ENCODE measurements around the gene RPE65. TPM values are rescaled to one million over a fixed set of nuclear protein-coding genes. Genes with fewer than 3 reads are reported as not detected.
A peak's percentile ranks its signal among the peaks of the same experiment; 100 is the strongest.

The RPE65 gene
- not detected for total RNA-seq (2021; fragmentation: NEBNext Ultra II Directional; extraction: Animal tissue kit (Norgen Biotek cat#: 25700))
- long read RNA-seq = 0 reads

DNA sequence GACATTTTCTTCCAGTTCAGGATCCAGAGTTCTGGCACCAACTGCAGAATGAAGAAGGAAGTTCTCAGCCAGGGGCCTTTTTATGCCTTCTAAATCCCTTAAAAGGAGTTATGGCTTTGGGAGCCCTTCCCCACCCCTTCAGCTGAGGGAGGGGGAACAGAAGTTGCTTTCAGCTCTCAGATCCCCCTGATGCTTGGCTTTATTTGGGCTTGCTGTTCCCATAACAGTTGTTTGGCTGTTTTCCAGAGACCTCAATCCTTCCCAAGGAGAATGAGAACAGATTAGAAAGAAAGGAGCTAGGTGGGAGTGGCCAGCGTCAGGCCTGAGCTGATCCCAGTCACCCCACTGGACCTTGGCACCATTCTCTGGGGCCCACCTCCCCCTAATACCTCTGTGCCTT, at the start of gene RPE65:
RPE65 (minus strand) TSS at position 54 of the 400 bp plus-strand sequence; CDS start at position 5, 49 bp downstream.
- H3K27me3 Mint-ChIP-seq (ENCODE audit: insufficient read depth) = peaks cover 10% of the 10 kb centered on the region
- TF ChIP-seq CTCF (IDR thresholded peaks at IDR 0.05) = no peak
- no peak within 1 kb of the TSS for H3K27ac Mint-ChIP-seq
- no peak for DNase-seq
- H3K4me3 Mint-ChIP-seq = no peak within 1 kb of the TSS
- no peaks in the 10 kb centered on the region for H3K36me3 Mint-ChIP-seq (ENCODE audit: low read depth)
- H3K4me1 Mint-ChIP-seq (ENCODE audit: low read depth) = peaks cover 16% of the 10 kb centered on the region
- H3K9me3 Mint-ChIP-seq = no peaks in the 10 kb centered on the region

GRCh38 chr1:68497358-68497698, 47.6 kb upstream of the RPE65 start:
- Mint-ChIP-seq H3K4me3 (peak overlapping the region; percentile 98), H3K27ac (peak overlapping the region; percentile 89), H3K27me3 (ENCODE audit: insufficient read depth) (peaks cover 5% of the 10 kb centered on the region; the same call in 1 of the 2 replicates), H3K36me3 (ENCODE audit: low read depth) (peaks cover 5% of the 10 kb centered on the region; the same call in 1 of the 2 replicates), H3K9me3 (no peaks in the 10 kb centered on the region), H3K4me1 (ENCODE audit: low read depth) (peaks cover 38% of the 10 kb centered on the region)
- no peak for TF ChIP-seq CTCF (IDR thresholded peaks at IDR 0.05)
- no peak for DNase-seq

- TF ChIP-seq CTCF (IDR thresholded peaks at IDR 0.05) = peak; percentile 17; the same call in 1 of the 2 replicates
- peak; percentile 94 for DNase-seq
- Mint-ChIP-seq H3K27ac (peak within 1 kb of the TSS; percentile 89), H3K27me3 (ENCODE audit: insufficient read depth) (peaks cover 5% of the 10 kb centered on the region; the same call in 1 of the 2 replicates), H3K4me1 (ENCODE audit: low read depth) (peaks cover 39% of the 10 kb centered on the region), H3K4me3 (peak within 1 kb of the TSS; percentile 98), H3K9me3 (no peaks in the 10 kb centered on the region), H3K36me3 (ENCODE audit: low read depth) (peaks cover 5% of the 10 kb centered on the region; the same call in 1 of the 2 replicates)
These were observed 47.1 kb upstream of the RPE65 start, which contains the start of gene DEPDC1 for GRCh38 chr1:68496680-68497357. TSS of gene DEPDC1 (minus strand) at chr1:68497082. CDS start at chr1:68496999, 83 bp downstream.

DNA sequence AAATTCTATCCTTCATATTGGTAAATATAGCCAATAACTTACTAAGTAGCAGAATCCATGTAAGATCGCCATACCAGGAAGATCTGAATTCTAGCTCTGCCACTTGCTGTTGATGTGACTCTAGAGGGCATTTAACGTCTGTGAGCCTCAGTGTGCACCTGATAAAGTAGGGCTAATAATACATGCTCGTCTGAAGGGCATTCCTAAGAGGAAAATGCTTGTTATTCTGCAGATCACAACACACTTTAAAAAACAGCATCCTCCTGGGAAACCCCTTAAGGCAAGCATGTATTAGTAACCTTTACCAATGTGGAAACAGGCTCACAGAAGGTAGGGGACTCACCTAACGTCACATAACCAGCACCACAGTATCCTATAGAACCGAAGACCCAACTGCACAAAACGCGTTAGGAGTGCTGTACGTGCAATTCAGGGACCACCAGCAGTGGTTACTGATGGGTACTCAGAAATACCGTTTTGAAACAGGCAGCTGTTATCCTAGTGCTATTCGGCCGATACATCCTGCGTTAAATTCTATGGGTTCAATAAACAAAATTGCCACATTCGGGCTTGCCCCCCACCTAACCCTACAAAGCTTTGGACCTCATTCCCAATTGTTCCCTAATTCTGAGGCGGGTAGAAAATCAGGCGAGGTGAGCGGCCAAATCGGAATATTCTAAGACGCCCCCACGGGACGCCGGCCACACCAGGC, 46.4 kb upstream of the RPE65 start:
- Mint-ChIP-seq H3K9me3 (no peaks in the 10 kb centered on the region), H3K4me1 (ENCODE audit: low read depth) (peaks cover 39% of the 10 kb centered on the region), H3K27ac (peak overlapping the region; percentile 89), H3K27me3 (ENCODE audit: insufficient read depth) (peaks cover 5% of the 10 kb centered on the region; the same call in 1 of the 2 replicates), H3K36me3 (ENCODE audit: low read depth) (peaks cover 9% of the 10 kb centered on the region), H3K4me3 (peak overlapping the region; percentile 98)
- TF ChIP-seq CTCF (IDR thresholded peaks at IDR 0.05) = no peak
- no peak for DNase-seq

GRCh38 chr1:68495532-68495931, 45.8 kb upstream of the RPE65 start:
- peaks cover 5% of the 10 kb centered on the region; the same call in 1 of the 2 replicates for H3K27me3 Mint-ChIP-seq (ENCODE audit: insufficient read depth)
- H3K9me3 Mint-ChIP-seq = no peaks in the 10 kb centered on the region
- H3K36me3 Mint-ChIP-seq (ENCODE audit: low read depth) = peaks cover 15% of the 10 kb centered on the region
- TF ChIP-seq CTCF (IDR thresholded peaks at IDR 0.05) = no peak
- H3K27ac Mint-ChIP-seq = peak overlapping the region; percentile 89; the same call in 1 of the 2 replicates
- DNase-seq = no peak
- peaks cover 39% of the 10 kb centered on the region for H3K4me1 Mint-ChIP-seq (ENCODE audit: low read depth)
- H3K4me3 Mint-ChIP-seq = peak overlapping the region; percentile 98
